ENCODE measurements around the gene RNF223. TPM values are rescaled to one million over a fixed set of nuclear protein-coding genes. Genes with fewer than 3 reads are reported as not detected.

Gene RNF223
- polyA plus RNA-seq, 1 donor (not counting 4 experiments of a cell fraction or from before 2014, with no cell fraction given): 0.22 TPM

DNA sequence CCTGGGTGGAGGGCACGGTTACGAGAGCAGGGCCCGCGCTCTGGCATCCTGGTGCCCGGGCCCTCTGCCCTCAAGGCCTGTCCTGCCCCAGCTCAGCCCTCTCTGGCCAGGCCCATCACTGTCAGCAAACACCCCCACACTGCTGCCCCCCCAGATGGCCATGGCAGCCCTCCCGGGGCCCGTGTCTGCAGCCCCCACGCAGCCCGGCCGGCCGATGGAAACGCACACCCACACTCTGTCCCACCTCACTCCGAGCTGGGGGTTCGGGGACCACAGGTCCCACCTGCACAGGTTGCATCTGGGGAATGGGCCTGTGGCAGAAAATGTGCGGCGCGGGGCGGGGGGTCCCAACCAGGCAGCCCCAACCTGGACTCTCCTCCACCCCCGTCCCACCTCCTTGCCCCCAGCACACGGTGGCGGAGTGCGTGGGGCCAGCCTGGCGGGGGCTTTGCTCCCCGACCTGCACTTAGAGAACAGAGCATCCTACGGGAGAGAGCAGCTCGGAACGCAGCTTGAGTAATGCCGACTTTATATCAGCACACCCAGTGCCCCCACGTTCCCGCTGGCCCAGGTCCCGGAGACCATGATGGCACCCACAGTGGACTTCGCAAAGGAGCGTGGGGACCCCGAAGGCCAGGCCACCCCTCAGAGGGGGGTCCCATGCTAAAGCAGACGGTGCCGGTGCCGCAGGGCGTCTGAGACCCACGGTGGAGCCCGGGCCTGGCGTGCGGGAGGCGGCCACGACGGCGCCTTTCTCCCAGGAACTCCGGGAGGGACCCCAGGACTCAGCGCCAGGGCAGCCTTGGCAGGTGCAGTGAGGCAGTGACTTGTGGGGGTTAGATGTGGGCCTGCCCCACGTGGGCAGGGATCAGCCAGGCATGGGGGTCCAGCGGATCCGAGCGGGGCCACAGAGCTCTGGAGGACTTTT, 7.5 kb upstream of the RNF223 start:
- Histone ChIP-seq H3K36me3 (ENCODE audit: control insufficient read depth in 2 of 2, extremely low read depth in 1 of 2, insufficient read depth in 2 of 2, low read length in 2 of 2) (peaks cover 0 to 6% of the 10 kb centered on the region in 2 experiments), H3K9me3 (ENCODE audit: control insufficient read depth, low read depth, low read length) (no peaks in the 10 kb centered on the region), H3K9me1 (ENCODE audit: control insufficient read depth, extremely low read depth, insufficient read depth, low read length) (no peaks in the 10 kb centered on the region), H3K4me1 (ENCODE audit: control insufficient read depth, extremely low read depth, insufficient read depth, low read length) (peaks cover 12% of the 10 kb centered on the region), H4K20me1 (ENCODE audit: control insufficient read depth, extremely low read depth, insufficient read depth, low read length) (no peaks in the 10 kb centered on the region), H2AFZ (ENCODE audit: control insufficient read depth, low read length) (no peak overlapping the region), H3K4me2 (ENCODE audit: control insufficient read depth, extremely low read depth, insufficient read depth, low read depth, low read length) (no peak overlapping the region), H3K27me3 (ENCODE audit: control insufficient read depth, extremely low read depth, insufficient read depth, low read length) (no peaks in the 10 kb centered on the region), H3K9ac (ENCODE audit: control insufficient read depth, extremely low read depth, insufficient read depth, low read length) (no peak overlapping the region), H3K4me3 (ENCODE audit: control insufficient read depth in 2 of 3, extremely low read depth in 1 of 3, insufficient read depth in 2 of 3, low read depth in 1 of 3, low read length in 3 of 3) (no peak overlapping the region), H3K27ac (ENCODE audit: control insufficient read depth, insufficient read depth, low read length) (no peak overlapping the region), H3K79me2 (ENCODE audit: control insufficient read depth, insufficient read depth, low read length) (no peaks in the 10 kb centered on the region)
- no peak for FAIRE-seq
- dilution Hi-C loops (cut with MboI; ENCODE audit: extremely low pct_ligation_motif_present, low sequenced_read_pairs): no loop called here
- TF ChIP-seq EZH2 (IDR thresholded peaks at IDR 0.05; ENCODE audit: low read length) (no peak), CTCF (optimal IDR thresholded peaks at IDR 0.05 in 1 of 3, IDR thresholded peaks at IDR 0.05 in 1 of 3, conservative IDR thresholded peaks at IDR 0.05 in 1 of 3; ENCODE audit: extremely low read depth in 1 of 3, insufficient read depth in 2 of 3, low read length in 3 of 3) (no peak)
- DNase-seq (ENCODE audit: low read depth, low spot score): no peak

- Histone ChIP-seq H3K27ac (ENCODE audit: control insufficient read depth, insufficient read depth, low read length) (no peak overlapping the region), H3K36me3 (ENCODE audit: control insufficient read depth in 2 of 2, extremely low read depth in 1 of 2, insufficient read depth in 2 of 2, low read length in 2 of 2) (peaks cover 0 to 6% of the 10 kb centered on the region in 2 experiments), H3K4me2 (ENCODE audit: control insufficient read depth, extremely low read depth, insufficient read depth, low read depth, low read length) (no peak overlapping the region), H3K27me3 (ENCODE audit: control insufficient read depth, extremely low read depth, insufficient read depth, low read length) (no peaks in the 10 kb centered on the region), H3K9ac (ENCODE audit: control insufficient read depth, extremely low read depth, insufficient read depth, low read length) (no peak overlapping the region), H3K9me3 (ENCODE audit: control insufficient read depth, low read depth, low read length) (no peaks in the 10 kb centered on the region), H3K79me2 (ENCODE audit: control insufficient read depth, insufficient read depth, low read length) (no peaks in the 10 kb centered on the region), H3K9me1 (ENCODE audit: control insufficient read depth, extremely low read depth, insufficient read depth, low read length) (no peaks in the 10 kb centered on the region), H4K20me1 (ENCODE audit: control insufficient read depth, extremely low read depth, insufficient read depth, low read length) (no peaks in the 10 kb centered on the region), H2AFZ (ENCODE audit: control insufficient read depth, low read length) (no peak overlapping the region), H3K4me1 (ENCODE audit: control insufficient read depth, extremely low read depth, insufficient read depth, low read length) (peaks cover 12% of the 10 kb centered on the region), H3K4me3 (ENCODE audit: control insufficient read depth in 2 of 3, extremely low read depth in 1 of 3, insufficient read depth in 2 of 3, low read depth in 1 of 3, low read length in 3 of 3) (no peak overlapping the region)
- DNase-seq (ENCODE audit: low read depth, low spot score): no peak
- FAIRE-seq: no peak
- dilution Hi-C loops (cut with MboI; ENCODE audit: extremely low pct_ligation_motif_present, low sequenced_read_pairs): no loop called here
- TF ChIP-seq CTCF (optimal IDR thresholded peaks at IDR 0.05 in 1 of 3, IDR thresholded peaks at IDR 0.05 in 1 of 3, conservative IDR thresholded peaks at IDR 0.05 in 1 of 3; ENCODE audit: extremely low read depth in 1 of 3, insufficient read depth in 2 of 3, low read length in 3 of 3): no peak
- no peak for TF ChIP-seq EZH2 (IDR thresholded peaks at IDR 0.05; ENCODE audit: low read length)
These were observed 6.8 kb upstream of the RNF223 start for GRCh38 chr1:1080951-1081310.
